NT2/D1 (cell line): Measurements from ENCODE around the gene RIOX2.

Experiments used
- DNase-seq: peaks from one replicate; pipeline ENCODE4 v3.0.0-alpha.2; 2011; ENCODE audit warnings: low read depth, low spot score
- H3K27me3 ChIP-seq: 2 replicates; pipeline ENCODE4 v1.6.0; 2011; ENCODE audit warnings: mild to moderate bottlenecking; ENCODE audit not compliant: insufficient read length, insufficient read depth
- H3K36me3 ChIP-seq: 2 replicates; pipeline ENCODE4 v1.6.1; 2011; ENCODE audit warnings: mild to moderate bottlenecking, low read length, mixed read lengths; ENCODE audit not compliant: insufficient read depth, insufficient read length
- H3K4me1 ChIP-seq: 2 replicates; pipeline ENCODE4 v1.5.1; 2011; ENCODE audit not compliant: insufficient read depth, insufficient read length
- H3K4me3 ChIP-seq: 2 replicates; pipeline ENCODE4 v1.5.1; 2011; ENCODE audit warnings: low read depth; ENCODE audit not compliant: insufficient read length
- H3K9ac ChIP-seq: 2 replicates; pipeline ENCODE4 v1.6.0; 2011; ENCODE audit warnings: low read depth; ENCODE audit not compliant: insufficient read length
- H3K9me3 ChIP-seq: 2 replicates; pipeline ENCODE4 v1.5.1; 2011; ENCODE audit warnings: mild to moderate bottlenecking, low read length; ENCODE audit not compliant: insufficient read depth
- SUZ12 ChIP-seq: IDR thresholded peaks from 2 replicates; pipeline ENCODE4 v1.6.1; 2011; ENCODE audit not compliant: insufficient read length, insufficient read depth; ENCODE audit errors: extremely low read depth
- YY1 ChIP-seq: IDR thresholded peaks from 2 replicates; pipeline ENCODE4 v1.6.1; 2011; ENCODE audit not compliant: insufficient read length, insufficient read depth
- ZNF274 ChIP-seq: IDR thresholded peaks from 2 replicates; pipeline ENCODE4 v1.6.1; 2011; ENCODE audit warnings: mild to moderate bottlenecking, low read depth, low read length

RIOX2 gene

GRCh38 chr3:98010194-98010882 is 38.1 kb upstream of the RIOX2 start:
- TF ChIP-seq YY1 (no peak), ZNF274 (no peak), SUZ12 (no peak)
- no peak overlapping the region for H3K4me3 ChIP-seq
- H3K9me3 ChIP-seq = no peaks in the 10 kb centered on the region
- no peaks in the 10 kb centered on the region for H3K27me3 ChIP-seq
- no peaks in the 10 kb centered on the region for H3K4me1 ChIP-seq
- H3K9ac ChIP-seq = no peak overlapping the region
- no peak for DNase-seq
- no peaks in the 10 kb centered on the region for H3K36me3 ChIP-seq

- Histone ChIP-seq H3K27me3 (no peaks in the 10 kb centered on the region), H3K36me3 (no peaks in the 10 kb centered on the region), H3K4me1 (no peaks in the 10 kb centered on the region), H3K4me3 (no peak overlapping the region), H3K9ac (no peak overlapping the region), H3K9me3 (no peaks in the 10 kb centered on the region)
- no peak for TF ChIP-seq YY1
- no peak for TF ChIP-seq SUZ12
- no peak for TF ChIP-seq ZNF274
- DNase-seq = no peak
Observed at GRCh38 chr3:98008855-98009254, 36.6 kb upstream of the RIOX2 start.

- Histone ChIP-seq H3K36me3 (no peaks in the 10 kb centered on the region), H3K9me3 (no peaks in the 10 kb centered on the region), H3K4me1 (no peaks in the 10 kb centered on the region), H3K4me3 (no peak overlapping the region), H3K27me3 (no peaks in the 10 kb centered on the region), H3K9ac (no peak overlapping the region)
- DNase-seq = no peak
- TF ChIP-seq YY1 (no peak), ZNF274 (no peak), SUZ12 (no peak)
Observed at GRCh38 chr3:98005438-98005837, 33.2 kb upstream of the RIOX2 start.

GRCh38 chr3:98004721-98005120 is 32.5 kb upstream of the RIOX2 start:
- Histone ChIP-seq H3K9me3 (no peaks in the 10 kb centered on the region), H3K4me3 (no peak overlapping the region), H3K27me3 (no peaks in the 10 kb centered on the region), H3K36me3 (no peaks in the 10 kb centered on the region), H3K9ac (no peak overlapping the region), H3K4me1 (no peaks in the 10 kb centered on the region)
- no peak for DNase-seq
- TF ChIP-seq YY1 (no peak), SUZ12 (no peak), ZNF274 (no peak)

- Histone ChIP-seq H3K27me3 (no peaks in the 10 kb centered on the region), H3K9ac (no peak overlapping the region), H3K4me1 (no peaks in the 10 kb centered on the region), H3K4me3 (no peak overlapping the region), H3K9me3 (no peaks in the 10 kb centered on the region), H3K36me3 (no peaks in the 10 kb centered on the region)
- no peak for TF ChIP-seq YY1
- no peak for TF ChIP-seq ZNF274
- TF ChIP-seq SUZ12 = no peak
- no peak for DNase-seq
Observed at GRCh38 chr3:98003306-98003969, 31.2 kb upstream of the RIOX2 start.

- TF ChIP-seq ZNF274 = no peak
- TF ChIP-seq SUZ12 = no peak
- TF ChIP-seq YY1 = no peak
- Histone ChIP-seq H3K27me3 (no peaks in the 10 kb centered on the region), H3K9ac (no peak overlapping the region), H3K4me1 (no peaks in the 10 kb centered on the region), H3K9me3 (no peaks in the 10 kb centered on the region), H3K36me3 (no peaks in the 10 kb centered on the region), H3K4me3 (no peak overlapping the region)
- DNase-seq = no peak
Observed at GRCh38 chr3:98002717-98003116, 30.5 kb upstream of the RIOX2 start.

GRCh38 chr3:97999994-98000393 is 27.8 kb upstream of the RIOX2 start:
- no peak for TF ChIP-seq SUZ12
- TF ChIP-seq YY1 = no peak
- no peak for TF ChIP-seq ZNF274
- Histone ChIP-seq H3K4me1 (no peaks in the 10 kb centered on the region), H3K9me3 (no peaks in the 10 kb centered on the region), H3K9ac (no peak overlapping the region), H3K4me3 (no peak overlapping the region), H3K27me3 (no peaks in the 10 kb centered on the region), H3K36me3 (no peaks in the 10 kb centered on the region)
- no peak for DNase-seq
